Peyer's patch (tissue), 4 donors: ENCODE results near the gene SHB. TPM values are rescaled to one million over a fixed set of nuclear protein-coding genes. Genes with fewer than 3 reads are reported as not detected.

ENCODE experiments used
- DNase-seq, 3 donors: peaks; one replicate each; pipeline ENCODE4 v3.0.0-alpha.2; 2017 to 2019
- H3K27ac ChIP-seq, 4 donors: fragments of 200-600 bp; sonication (generic); one replicate each; pipeline ENCODE4 v1.5.1; 2016 to 2019
- H3K27me3 ChIP-seq, 2 donors: fragments of 200-600 bp; sonication (generic); one replicate each; pipeline ENCODE4 v1.5.1; 2019
- H3K36me3 ChIP-seq, 3 donors: fragments of 200-600 bp; sonication (generic); one replicate each; pipeline ENCODE4 v1.5.1; 2016 to 2019
- H3K4me1 ChIP-seq, 4 donors: fragments of 200-600 bp; sonication (generic); one replicate each; pipeline ENCODE4 v1.5.1; 2016 to 2019
- H3K4me3 ChIP-seq, 4 donors: fragments of 200-600 bp; sonication (generic); 1 replicate in 3 of 4; 2 replicates in 1 of 4; pipeline ENCODE4 v1.5.1; 2016 to 2019; ENCODE audit warnings: mild to moderate bottlenecking in 1 of 4
- H3K9me3 ChIP-seq, 4 donors: fragments of 200-600 bp; sonication (generic); one replicate each; pipeline ENCODE4 v1.5.1; 2016 to 2019; ENCODE audit warnings: mild to moderate bottlenecking in 1 of 4
- POLR2A ChIP-seq, 2 donors: fragments of 450-650 bp; IDR thresholded peaks; one replicate each; pipeline ENCODE4 v1.5.1; 2017; ENCODE audit warnings: antibody characterized with exemption in 2 of 2, mild to moderate bottlenecking in 2 of 2, moderate library complexity in 2 of 2
- total RNA-seq, 4 donors: library from RNA; depleted of rRNA; stranded (reverse); fragments of >200 nt; gene quantifications; one replicate each; pipeline ENCODE4 v1.1.0, GENCODE V29; 2016
- TF ChIP-seq, protein P1 (sequence below), 6 experiments: fragments of 450-650 bp in 4 of 6; fragments of 200-600 bp in 2 of 6; sonication (generic) in 1 of 6; IDR thresholded peaks; one replicate each; pipeline ENCODE4 v1.5.1; 2017 to 2019; ENCODE audit warnings: antibody characterized with exemption in 6 of 6, mild to moderate bottlenecking in 3 of 6, moderate library complexity in 1 of 6

Gene SHB
- total RNA-seq, 4 donors from 2014 or later: 14.5 to 31.1 (median 25.6) TPM

GRCh38 chr9:37983381-37984067 is 85.5 kb downstream of the SHB start:
- no peak for DNase-seq
- H3K27ac ChIP-seq: no peak overlapping the region
- H3K36me3 ChIP-seq: no peaks in the 10 kb centered on the region
- TF ChIP-seq, protein P1, sequence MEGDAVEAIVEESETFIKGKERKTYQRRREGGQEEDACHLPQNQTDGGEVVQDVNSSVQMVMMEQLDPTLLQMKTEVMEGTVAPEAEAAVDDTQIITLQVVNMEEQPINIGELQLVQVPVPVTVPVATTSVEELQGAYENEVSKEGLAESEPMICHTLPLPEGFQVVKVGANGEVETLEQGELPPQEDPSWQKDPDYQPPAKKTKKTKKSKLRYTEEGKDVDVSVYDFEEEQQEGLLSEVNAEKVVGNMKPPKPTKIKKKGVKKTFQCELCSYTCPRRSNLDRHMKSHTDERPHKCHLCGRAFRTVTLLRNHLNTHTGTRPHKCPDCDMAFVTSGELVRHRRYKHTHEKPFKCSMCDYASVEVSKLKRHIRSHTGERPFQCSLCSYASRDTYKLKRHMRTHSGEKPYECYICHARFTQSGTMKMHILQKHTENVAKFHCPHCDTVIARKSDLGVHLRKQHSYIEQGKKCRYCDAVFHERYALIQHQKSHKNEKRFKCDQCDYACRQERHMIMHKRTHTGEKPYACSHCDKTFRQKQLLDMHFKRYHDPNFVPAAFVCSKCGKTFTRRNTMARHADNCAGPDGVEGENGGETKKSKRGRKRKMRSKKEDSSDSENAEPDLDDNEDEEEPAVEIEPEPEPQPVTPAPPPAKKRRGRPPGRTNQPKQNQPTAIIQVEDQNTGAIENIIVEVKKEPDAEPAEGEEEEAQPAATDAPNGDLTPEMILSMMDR (IDR thresholded peaks at IDR 0.05): no peak
- TF ChIP-seq POLR2A (IDR thresholded peaks at IDR 0.05): no peak
- H3K4me1 ChIP-seq: peaks cover 0 to 12% (median 0%) of the 10 kb centered on the region in 4 donors
- no peak overlapping the region for H3K4me3 ChIP-seq
- H3K9me3 ChIP-seq: no peaks in the 10 kb centered on the region
- no peaks in the 10 kb centered on the region for H3K27me3 ChIP-seq

- Histone ChIP-seq H3K9me3 (no peaks in the 10 kb centered on the region), H3K4me1 (peaks cover 0 to 13% (median 0%) of the 10 kb centered on the region in 4 donors), H3K27ac (no peak overlapping the region), H3K36me3 (no peaks in the 10 kb centered on the region), H3K27me3 (no peaks in the 10 kb centered on the region), H3K4me3 (no peak overlapping the region)
- DNase-seq: no peak
- TF ChIP-seq POLR2A (IDR thresholded peaks at IDR 0.05): no peak
- TF ChIP-seq, protein P1 (IDR thresholded peaks at IDR 0.05): no peak
Measured at GRCh38 chr9:37979844-37980243, 89.2 kb downstream of the SHB start.

DNA sequence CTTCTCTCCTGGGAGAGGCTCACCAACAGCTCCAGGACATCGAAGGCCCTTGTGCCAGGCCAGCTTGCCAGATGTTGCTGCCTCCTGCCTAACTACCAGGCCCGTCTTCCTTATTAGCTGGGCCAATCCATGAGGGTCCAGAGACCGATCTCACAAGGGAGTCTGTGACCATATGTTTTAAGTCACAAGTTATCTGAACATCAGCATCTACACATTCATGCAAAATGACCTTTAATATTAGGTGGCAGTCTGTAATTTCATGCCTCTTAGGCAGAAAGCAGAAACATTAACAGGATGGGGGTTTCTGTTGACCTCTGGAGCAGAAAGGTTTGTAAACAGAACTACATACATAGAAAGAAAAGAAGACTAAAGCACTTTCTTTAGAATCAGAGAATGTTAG is 90.0 kb downstream of the SHB start:
- Histone ChIP-seq H3K27me3 (no peaks in the 10 kb centered on the region), H3K36me3 (peaks cover 0 to 8% (median 0%) of the 10 kb centered on the region in 3 donors), H3K9me3 (no peaks in the 10 kb centered on the region), H3K4me3 (no peak overlapping the region), H3K27ac (no peak overlapping the region), H3K4me1 (peaks cover 0 to 8% (median 0%) of the 10 kb centered on the region in 4 donors)
- DNase-seq: no peak
- TF ChIP-seq, protein P1 (IDR thresholded peaks at IDR 0.05): no peak
- TF ChIP-seq POLR2A (IDR thresholded peaks at IDR 0.05): no peak

- Histone ChIP-seq H3K4me1 (peaks cover 0 to 8% (median 0%) of the 10 kb centered on the region in 4 donors), H3K27me3 (no peaks in the 10 kb centered on the region), H3K4me3 (no peak overlapping the region), H3K27ac (no peak overlapping the region), H3K9me3 (no peaks in the 10 kb centered on the region), H3K36me3 (peaks cover 0 to 12% (median 0%) of the 10 kb centered on the region in 3 donors)
- no peak for TF ChIP-seq POLR2A (IDR thresholded peaks at IDR 0.05)
- TF ChIP-seq, protein P1 (IDR thresholded peaks at IDR 0.05): no peak
- no peak for DNase-seq
Measured at GRCh38 chr9:37978481-37978864, 90.6 kb downstream of the SHB start.

- peaks cover 0 to 8% (median 0%) of the 10 kb centered on the region in 4 donors for H3K4me1 ChIP-seq
- H3K27me3 ChIP-seq: no peaks in the 10 kb centered on the region
- TF ChIP-seq, protein P1 (IDR thresholded peaks at IDR 0.05): no peak
- no peak for TF ChIP-seq POLR2A (IDR thresholded peaks at IDR 0.05)
- DNase-seq: no peak
- no peak overlapping the region for H3K27ac ChIP-seq
- H3K4me3 ChIP-seq: no peak overlapping the region
- H3K36me3 ChIP-seq: peaks cover 0 to 15% (median 0%) of the 10 kb centered on the region in 3 donors
- H3K9me3 ChIP-seq: no peaks in the 10 kb centered on the region
Measured at GRCh38 chr9:37977851-37978480, 91.1 kb downstream of the SHB start.
